Superior temporal gyrus (tissue), 1 donor: Measurements from ENCODE around the gene DNAJA1.
A peak's percentile ranks its signal among the peaks of the same experiment; 100 is the strongest.

ENCODE experiments used
- DNase-seq: peaks from one replicate; pipeline ENCODE4 v3.0.0-alpha.2; 2016; ENCODE audit errors: extremely low spot score

The DNAJA1 gene

DNA sequence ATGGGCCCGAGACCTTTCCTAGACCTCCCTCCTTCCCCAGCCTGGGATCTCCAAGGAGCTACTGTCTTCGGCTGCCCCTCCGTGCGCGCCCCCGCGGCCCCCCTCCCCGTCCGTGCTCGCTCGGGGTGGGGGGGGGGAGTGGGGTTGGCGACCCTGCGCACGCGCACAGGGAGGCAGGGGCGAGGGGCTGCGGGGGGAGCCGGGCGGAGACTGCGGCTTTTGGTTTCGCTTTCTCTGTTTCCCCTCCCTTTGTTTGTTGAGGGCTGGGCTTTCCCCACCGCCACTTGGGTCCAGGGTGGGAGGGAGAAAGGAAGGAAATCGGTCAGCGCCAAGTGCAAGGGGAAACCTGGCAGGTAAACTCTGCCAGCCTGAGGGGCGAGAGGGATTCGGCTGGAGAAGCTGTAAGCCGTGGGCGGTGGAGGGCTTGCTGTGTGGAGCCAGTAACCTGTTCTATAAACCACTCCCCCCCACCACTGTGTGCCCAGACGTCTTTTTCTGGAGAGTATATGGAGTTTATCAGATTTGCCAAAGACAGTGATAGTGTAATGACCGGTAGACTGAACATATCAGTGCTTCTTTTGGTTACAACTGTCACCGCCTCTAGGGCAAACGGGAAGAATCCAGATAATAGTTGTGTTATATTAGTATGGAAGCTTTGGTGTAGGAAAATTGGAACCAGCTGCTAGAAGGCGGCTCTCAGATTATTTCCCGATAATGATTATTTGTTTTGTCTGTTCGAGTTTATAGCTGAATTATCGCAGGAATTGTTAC is 684 bp downstream of the DNAJA1 start:
- DNase-seq: peak; percentile 50

- no peak for DNase-seq
Observed at GRCh38 chr9:33029231-33029786, 4.2 kb downstream of the DNAJA1 start.

GRCh38 chr9:33030285-33030684 is 5.2 kb downstream of the DNAJA1 start:
- DNase-seq: no peak

DNA sequence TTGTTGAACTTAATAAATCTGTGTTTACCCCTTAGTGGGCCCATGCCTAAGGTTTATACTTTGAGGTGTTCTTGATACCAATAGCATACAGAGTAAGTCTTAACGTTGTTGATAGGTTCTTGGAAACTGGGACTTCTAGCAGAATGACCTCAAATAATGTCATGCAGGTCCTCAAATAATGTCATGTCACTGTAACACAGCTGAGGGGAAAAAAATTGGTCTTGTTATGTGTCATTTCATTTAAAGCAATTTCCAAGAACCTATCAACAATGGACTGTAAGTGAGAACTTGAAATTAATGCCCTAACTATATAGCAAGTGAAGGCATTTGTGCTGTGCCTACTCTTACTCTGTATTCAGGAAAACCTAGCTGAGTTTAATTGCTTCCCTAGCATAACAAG is 7.2 kb downstream of the DNAJA1 start:
- DNase-seq: no peak

GRCh38 chr9:33032865-33033264 is 7.8 kb downstream of the DNAJA1 start:
- DNase-seq: no peak

DNA sequence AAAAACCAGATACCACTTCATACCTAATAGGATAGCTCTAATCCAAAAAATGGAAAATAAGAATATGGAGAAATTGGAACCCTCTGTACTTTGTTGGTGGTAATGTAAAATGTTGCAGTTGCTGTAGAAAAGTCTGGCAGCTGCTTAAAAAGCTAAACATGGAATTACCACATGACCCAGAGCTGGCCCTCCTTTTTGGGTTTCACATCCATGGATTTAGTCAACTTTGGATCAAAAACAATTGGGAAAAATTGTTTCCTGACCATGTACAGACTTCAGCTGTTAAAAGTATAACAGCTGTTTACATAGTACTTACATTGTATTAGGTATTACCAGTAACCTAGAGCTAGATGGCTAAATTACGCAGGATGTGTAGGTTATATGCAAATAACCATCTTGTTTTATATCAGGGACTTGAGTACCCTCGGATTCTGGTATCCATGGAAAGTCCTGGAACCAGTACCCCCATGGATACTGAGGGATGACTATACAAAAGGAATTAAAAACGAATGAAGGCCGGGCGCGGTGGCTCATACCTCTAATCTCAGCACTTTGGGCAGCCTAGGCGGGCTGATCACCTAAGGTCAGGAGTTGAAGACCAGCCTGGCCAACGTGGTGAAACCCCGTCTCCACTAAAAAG is 15.8 kb downstream of the DNAJA1 start:
- no peak for DNase-seq

DNA sequence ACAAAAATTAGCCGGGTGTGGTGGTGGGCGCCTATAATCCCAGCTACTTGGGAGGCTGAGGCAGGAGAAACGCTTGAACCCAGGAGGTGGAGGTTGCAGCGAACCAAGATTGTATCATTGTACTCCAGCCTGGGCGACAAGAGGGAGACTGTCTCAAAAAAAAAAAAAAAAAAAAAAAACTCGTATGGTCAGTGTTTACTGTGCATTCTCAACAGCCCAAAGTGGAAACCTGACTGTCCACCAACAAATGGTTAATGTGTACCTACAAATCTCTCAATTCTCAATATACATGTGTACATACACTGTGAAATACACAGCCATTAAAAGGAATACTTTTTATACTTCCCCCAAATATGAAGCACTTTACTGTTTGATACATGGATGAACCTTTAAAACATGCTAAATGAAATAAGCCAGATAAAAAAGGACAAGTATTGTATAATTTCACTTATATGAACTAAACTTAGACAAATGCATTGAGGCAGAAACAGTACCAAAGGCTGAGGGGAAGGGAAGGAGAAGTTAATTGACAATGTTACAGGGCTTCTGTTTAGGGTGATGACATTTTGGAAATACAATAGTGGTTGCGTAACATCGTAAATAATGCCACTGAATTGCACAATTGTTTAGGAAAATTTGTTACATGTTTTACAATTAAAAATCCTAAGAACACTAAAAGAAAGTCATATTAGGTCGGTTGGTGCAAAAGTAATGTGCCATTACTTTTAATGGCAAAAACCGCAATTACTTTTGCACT is 16.5 kb downstream of the DNAJA1 start:
- DNase-seq: no peak

DNA sequence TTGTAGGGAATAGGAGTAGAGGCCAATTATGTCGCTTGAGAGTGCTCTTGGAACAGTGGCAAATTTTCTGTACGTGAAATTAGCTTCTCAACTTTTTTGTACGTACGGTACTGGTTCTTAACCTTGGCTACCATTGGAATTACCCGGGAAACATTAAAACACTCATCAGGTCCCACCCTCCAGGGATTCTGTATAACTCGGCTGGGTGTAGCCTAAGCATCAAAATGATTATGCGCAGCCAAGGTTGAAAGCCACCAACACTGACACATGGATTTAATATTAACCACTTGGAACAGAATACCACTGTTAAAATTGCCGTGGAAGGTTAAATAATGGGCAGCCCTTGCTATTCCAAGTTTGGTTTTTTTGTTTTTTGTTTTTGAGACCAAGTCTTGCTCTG is 17.4 kb downstream of the DNAJA1 start:
- no peak for DNase-seq

DNA sequence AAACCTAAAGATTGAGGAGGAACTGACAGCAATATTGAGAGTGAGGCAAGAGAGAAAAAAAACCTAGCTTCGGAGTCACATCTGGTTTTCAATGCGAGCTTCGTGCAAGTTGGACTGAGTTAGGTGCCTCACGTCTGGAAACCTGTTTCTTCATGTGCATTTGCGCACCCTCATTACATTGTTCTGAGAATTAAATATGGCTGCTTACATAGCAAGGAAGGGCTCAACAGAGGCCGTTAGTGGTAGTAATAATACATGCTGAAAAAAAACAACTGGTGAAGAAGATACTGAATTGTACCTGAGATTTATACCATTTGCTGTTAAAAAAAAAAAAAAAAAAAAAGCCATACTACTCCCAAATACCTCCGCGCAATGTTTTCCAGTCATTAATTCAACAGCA is 18.6 kb downstream of the DNAJA1 start:
- DNase-seq: no peak

DNA sequence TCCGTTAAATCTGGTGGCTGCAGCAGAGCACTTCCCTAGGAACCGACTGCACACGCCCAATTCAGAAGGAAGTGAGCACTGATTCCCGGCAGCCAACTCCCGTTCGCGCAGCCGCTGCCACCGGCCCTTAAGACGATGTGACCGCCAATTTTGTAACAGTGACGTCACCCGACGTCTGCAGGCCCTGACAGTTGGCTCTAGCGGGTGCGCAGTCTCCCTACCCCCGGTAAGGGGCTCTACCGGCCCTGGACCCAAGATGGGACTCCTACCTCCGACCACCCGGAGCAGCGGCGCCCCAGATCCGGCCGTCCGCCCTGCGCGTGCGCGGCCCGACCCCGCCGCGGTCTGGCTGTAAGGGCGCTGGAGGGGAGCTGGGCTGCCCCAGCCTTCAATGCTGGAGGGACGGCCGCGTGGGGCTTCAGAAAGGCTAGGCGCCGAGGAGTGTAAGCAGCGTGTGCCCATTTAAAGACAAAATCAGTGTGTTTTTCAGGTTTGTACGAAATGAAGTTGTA is 19.1 kb downstream of the DNAJA1 start:
- peak; percentile 84 for DNase-seq

DNA sequence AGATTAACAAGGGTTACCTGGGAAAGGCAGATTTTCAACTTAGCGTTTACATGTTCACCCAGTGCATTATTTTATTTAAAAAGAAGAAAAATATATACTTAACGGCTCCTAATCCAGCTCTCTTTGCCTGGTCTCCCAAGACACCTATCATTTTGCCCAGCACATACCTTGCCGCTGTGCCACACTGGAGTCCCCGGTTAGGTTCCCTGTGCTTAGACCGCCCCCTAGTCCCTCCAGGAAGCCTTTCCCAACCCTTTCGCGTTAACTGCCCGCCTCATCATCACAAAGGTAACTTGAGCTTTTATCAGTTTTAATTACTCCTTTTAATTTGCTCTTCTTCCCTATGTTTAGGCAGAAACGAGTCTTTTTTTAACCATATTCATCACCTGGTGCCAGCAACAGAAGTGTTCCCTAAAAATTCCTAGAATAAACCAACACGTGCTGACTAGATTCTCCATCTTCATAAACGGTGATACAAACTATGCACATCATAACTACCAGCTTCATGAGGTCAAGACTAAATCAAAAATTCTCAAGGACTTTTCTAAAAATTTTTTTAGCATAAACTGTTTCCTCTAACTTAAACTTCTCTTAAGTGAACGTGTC is 19.7 kb downstream of the DNAJA1 start:
- DNase-seq: peak; percentile 52

GRCh38 chr9:33046061-33046460 is 21.0 kb downstream of the DNAJA1 start:
- DNase-seq: no peak

GRCh38 chr9:33048054-33048465 is 23.0 kb downstream of the DNAJA1 start:
- DNase-seq: no peak

GRCh38 chr9:33049680-33050361 is 24.7 kb downstream of the DNAJA1 start:
- DNase-seq: no peak

DNA sequence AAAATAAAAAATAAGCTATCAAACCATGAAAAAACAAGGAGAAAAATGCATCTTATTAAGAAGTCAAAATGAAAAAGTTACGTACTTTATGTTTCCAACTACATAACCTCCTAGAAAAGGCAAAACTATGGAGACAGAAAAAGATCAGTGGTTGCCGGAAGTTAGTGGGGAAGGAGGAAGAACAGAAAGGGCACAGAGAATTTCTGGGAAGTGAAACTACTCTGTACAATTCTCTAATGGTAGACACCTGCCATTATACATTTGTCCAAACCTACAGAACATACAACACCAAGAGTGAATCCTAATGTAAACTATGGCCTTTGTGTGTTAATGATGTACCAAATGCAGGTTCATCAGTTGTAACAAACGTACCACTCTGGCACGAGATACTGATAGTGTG is 26.1 kb downstream of the DNAJA1 start:
- DNase-seq: no peak

DNA sequence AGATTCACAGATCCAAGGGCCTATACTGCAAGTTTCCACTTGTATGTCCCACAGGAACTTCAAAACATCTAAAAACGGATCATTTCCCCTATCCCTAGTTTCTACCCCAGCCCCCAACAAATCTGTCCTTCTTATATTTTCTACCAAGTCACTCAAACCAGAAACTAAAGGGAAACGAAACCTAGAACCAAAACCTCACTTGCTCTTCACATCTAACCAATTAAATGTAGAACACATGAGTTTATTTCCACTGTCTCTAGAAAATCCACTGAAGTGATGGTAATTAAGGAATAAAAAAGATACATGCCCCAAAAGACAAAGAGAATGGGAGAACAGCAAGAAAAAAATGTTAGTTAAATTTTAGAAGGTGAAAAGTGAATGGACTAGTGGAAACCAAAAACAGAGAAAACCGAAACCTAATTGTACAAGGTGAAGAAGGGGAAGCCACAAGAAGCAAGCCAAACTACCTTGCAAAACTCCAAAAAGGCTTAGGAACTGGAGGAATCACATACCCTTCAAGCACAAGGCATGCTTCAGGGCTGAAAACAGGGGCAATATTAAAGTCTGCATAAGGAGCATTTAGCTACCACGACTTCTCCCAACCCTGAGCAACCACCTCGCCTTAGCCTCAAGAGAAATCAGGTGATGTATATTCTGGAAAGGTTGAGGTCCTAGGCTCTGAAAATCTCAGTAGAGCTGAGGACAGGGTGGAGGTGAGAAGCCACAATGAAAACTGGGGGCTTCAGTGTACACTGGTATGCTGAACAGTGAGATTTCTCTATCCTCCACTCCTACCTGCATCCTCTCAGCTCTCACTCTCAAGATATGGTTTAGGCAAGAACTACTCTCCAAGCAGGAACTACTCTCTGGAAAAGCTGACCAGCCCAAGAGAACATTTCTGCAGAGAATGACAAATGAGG is 40.3 kb downstream of the DNAJA1 start:
- DNase-seq: no peak

DNA sequence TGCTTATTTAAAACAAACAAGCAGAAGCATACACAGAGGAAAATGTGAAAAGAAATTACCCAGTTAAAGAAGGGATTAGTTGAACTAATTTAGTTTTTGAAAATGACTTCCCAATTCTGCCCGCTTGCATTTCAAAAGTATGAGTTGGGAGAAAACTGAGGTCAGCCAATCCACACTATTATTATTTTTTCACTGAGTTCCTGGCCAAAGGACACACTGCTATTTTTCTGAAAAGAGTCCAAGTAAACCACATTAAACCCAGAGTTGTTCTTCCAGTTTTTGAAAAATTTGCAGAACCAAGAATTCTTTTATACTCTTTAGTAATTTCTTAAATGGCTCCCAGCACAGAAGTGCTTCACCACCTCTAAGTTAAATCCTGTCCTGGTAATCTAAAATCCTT is 43.9 kb downstream of the DNAJA1 start:
- no peak for DNase-seq

DNA sequence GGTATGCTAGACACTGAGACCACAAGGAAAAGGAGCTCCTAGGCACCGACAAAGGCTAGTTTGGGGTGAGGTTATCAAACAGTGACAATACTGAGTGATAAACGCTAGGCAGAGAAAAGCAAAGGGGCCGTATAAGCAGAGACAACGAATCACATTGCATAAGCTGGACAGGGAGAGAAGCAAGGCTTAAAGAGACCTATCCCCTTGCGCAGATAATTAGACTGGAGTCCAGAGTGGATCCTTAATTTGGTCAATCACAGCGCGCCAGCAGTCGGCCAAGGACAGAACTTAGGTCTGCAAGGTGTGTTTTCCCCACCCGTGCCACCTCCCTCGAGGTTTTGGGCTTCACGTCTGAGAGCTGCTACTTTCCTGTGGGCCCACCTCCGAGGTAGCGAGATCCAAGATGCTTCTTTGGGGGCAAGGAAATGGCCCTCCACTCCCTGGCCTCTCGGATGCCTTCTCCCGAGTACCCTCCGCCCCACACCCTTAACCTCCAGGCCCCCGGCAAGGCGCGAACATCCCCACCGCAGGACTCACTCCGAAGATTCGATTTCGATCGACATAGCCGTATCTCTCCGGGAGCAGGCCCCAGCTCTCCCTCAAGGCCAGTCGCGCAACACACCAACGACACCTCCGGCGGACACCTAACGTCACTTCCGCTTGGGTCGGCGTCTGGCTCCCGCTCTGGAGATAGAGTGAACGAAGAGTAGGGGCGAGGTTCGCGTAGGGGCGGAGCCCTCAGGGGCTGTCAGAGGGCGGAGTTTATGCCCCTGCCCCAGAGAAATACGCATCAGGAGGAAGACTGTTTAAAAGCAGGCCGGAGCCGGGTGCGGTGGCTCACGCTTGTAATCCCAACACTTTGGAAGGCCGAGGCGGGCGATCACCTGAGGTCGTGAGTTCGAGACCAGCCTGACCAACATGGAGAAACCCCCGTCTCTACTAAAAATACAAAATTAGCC is 51.3 kb downstream of the DNAJA1 start, which contains the start of gene SMU1:
Gene SMU1 (minus strand): TSS at position 629 of the 959 bp plus-strand sequence. CDS start 66 bp downstream, at position 563.
- DNase-seq: peak; percentile 97

DNA sequence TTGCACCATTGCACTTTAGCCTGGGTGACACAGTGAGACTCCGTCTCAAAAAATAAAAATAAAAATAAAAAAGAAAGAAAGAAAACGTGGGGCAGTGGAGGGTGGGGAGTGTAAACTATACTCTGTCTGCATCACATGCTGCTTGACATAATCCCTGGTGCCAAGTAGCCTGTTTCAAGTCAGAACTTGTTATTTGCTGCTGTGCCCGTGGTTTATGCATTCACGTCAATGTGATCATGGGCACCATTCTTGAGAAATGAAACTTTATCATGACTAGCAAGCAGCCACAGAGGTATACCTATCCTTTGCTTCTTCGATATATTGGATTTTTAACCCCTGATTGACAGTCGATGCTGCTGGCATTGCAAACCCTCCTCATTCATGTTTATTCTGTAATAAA is 55.5 kb downstream of the DNAJA1 start:
- no peak for DNase-seq
